Measurements from ENCODE around the gene PHF10.
"Not testable (repeated sequence)": the region's sequence is repeated elsewhere in the genome, so short reads cannot be mapped to it uniquely, and the experiment has no call there.

PHF10 gene

GRCh38 chr6:169722362-169723199 lies 1.7 kb downstream of the PHF10 start:
- FAIRE-seq, result no peak

DNA sequence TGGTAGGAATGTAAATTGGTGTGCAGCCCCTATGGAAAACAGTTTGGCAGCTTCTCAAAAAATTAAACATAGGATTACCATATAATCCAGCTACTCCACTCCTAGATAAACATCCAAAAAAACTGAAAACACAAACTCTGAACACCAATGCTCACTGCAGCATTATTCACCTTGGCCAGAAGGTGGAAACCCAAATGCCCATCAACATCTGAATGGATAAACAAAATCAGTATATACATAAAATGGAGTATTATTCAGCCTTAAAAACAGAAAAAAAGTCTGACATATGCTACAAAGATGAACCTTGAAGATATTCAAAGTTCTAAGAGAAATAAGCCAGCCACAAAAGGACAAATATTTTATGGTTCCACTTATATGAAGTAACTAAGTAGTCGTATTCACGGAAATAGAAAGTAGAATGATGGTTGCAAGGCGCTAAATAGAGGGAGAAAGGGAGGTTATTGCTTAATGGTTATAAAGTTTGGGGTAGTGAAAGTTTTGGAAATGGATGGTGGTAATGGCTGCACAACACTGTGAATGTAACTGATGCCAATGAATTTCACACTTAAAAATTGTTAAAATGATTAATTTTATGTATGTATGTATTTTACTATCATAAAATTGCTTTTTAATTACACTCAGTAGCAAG lies 4.0 kb downstream of the PHF10 start:
- FAIRE-seq, result no peak

DNA sequence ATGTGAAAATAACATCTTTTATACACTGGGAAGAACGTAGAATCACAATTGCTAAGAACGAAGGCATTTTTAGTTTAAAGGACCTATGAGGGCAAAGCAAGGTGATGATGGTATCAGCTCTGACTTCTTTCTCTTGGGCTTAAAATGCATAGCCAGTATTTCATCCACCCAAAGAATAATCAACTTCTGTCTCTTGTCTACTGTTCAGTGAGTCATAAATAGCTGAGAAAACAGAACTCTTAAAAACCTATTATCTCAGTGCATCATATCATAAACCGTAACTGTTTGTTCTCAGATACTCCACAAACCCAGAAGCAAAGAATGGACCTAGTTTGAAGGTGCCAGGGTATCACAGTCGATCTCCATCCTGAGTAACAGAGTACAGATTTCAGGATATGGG lies 5.2 kb downstream of the PHF10 start:
- no peak for FAIRE-seq

DNA sequence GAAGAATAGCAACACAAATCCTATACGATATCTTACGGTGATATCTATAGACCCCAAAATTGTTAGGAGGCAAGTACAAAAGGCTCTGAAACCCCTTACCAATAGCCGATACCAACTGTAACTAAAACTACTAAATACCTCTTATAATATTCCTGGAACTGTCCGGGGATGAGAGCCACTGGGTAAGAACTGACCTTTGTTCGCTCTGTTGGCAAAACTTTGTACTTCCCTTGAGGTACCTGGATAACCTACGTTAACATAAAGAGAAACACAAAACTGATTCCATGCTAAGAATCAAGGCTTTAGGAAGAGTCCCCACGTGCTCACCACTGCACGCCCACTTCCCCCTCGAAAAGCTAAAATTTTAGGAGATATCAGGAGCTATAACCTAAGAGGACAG lies 9.7 kb downstream of the PHF10 start:
- FAIRE-seq, result no peak

- FAIRE-seq, result no peak
These were observed 10.1 kb downstream of the PHF10 start for GRCh38 chr6:169714178-169714577.

DNA sequence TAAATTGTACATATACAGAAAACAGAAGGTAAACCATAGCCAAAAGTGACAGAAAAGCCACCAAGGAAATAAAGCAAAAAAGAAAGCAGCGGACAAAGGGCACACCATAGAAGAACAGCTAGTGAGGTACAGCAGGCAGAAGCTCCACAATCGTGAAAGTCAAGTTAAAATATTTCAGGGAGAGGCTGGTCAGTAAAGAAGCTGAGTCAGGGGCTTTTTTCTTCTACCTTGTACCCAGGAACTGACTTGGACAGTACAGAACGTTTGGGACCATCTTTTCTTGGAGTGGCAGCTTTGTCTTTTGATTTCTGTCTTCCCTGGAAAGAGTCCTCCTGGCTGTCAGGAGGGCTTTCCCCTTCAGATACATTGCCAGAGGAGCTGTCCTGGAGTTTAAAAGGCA lies 14.3 kb downstream of the PHF10 start:
- FAIRE-seq, result no peak

GRCh38 chr6:169709293-169709692 lies 15.0 kb downstream of the PHF10 start:
- no peak for FAIRE-seq

- no peak for FAIRE-seq
These were observed 16.5 kb downstream of the PHF10 start for GRCh38 chr6:169707772-169708171.

DNA sequence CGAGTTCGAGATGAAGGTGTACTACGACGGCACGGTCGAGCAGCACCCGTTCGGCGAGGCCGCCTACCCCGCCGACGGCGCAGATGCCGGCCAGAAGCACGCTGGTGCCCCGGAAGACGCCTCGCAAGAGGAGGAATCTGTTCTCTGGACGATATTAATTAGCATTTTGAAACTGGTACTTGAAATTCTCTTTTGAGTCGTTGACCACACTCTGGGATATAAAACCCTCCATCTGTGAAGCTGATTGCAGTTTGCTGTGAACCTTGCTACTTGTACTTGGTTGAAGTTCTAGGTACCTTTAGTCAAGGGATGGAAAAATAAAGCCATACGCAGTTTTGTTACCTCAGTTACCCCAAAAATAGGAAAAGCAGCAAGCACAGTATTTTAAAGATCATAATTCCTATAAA lies 21.5 kb downstream of the PHF10 start:
- FAIRE-seq, result no peak

- FAIRE-seq, result no peak
These were observed 22.1 kb downstream of the PHF10 start, which contains the start of the genes C6orf120 and WDR27 for GRCh38 chr6:169701954-169702839. Gene C6orf120 (plus strand): TSS chr6:169702126. CDS start chr6:169702460, 334 bp downstream. Gene WDR27 (minus strand): TSS chr6:169702029. CDS start chr6:169689005, 13,024 bp downstream.

DNA sequence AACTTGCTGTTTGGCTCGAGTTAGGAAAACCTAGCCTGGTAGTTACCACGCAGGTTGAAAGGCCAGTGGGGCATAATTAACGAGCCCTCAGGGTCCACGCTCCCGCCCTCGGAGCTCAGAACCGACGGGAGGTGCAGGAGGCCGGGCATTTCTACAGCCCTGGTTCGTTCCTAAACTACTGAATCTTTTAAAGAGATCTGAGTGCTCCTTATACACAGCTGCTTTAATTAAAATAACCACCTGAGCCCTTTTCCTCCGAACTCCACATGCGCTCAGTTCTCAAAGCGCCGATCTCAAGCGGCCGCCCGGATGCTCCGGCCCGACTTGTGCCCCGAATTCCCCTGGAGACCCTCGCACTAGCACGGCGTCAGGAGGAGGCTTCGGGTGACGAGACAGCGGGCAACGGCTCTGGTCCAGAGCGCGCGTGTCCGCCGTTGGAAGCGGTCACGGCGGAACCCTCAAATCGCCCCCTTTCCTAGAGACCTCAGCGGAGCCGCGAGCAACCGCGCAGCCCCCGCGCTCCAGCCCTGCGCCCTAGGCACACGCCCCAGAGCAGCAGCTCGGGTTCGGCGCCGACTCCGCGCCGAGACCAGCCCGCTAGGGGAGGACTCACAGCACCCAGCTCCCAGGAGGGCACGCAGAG lies 22.9 kb downstream of the PHF10 start:
- FAIRE-seq, result no peak

GRCh38 chr6:169700296-169700695 lies 24.0 kb downstream of the PHF10 start:
- FAIRE-seq, result no peak

DNA sequence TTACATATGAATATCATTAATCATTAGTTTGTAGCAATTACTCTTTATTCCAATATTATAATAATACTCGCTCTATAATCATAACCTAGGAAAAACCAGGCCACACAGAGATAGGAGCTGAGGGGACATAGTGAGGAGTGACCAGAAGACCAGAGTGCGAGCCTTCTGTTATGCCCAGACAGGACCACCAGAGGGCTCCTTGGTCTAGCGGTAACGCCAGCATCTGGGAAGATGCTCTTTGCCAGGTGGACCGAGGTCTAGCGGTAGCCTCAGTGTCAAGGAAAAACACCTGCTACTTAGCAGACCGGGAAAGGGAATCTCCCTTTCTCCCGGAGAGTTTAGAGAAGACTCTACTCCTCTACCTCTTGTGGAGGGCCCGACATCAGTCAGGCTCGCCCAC lies 27.2 kb downstream of the PHF10 start:
- not testable (repeated sequence) for FAIRE-seq

DNA sequence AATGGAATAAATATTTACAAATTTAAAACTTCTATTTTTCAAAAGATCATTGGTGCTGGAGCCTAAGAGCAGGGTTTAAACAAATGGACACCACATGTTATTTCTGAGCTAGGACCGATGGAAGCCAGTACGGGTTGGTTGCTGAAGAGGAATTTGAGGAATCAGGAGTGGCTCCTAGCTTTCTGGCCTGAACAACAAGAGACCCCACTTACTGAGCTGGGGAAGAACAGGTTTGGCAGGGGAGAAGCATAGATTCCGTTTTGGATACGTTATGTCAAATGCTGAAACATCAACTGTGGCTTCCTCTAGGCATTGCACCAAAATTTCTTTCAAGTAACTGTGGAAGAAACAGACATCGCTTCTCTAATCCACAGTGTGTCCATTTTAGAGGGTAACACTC lies 29.2 kb downstream of the PHF10 start:
- no peak for FAIRE-seq

DNA sequence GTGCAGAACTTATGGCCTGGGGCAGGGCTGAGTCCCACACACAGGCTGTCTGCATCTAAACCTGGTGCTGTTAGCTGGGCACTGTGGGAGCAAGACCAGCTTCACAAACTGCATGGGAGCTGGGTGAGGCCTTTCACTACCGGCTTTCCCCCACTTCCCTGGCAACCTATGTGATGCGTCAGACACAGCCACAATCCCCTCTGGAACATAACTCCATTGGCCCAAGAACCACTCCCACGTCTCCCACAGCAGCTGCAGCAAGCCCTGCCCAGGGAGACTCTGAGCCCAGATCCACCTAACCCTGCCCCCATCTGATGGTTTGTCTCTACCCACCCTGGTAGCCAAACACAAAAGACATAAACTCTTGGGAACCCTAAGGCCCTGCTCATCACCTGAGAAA lies 31.8 kb downstream of the PHF10 start:
- FAIRE-seq, result no peak

DNA sequence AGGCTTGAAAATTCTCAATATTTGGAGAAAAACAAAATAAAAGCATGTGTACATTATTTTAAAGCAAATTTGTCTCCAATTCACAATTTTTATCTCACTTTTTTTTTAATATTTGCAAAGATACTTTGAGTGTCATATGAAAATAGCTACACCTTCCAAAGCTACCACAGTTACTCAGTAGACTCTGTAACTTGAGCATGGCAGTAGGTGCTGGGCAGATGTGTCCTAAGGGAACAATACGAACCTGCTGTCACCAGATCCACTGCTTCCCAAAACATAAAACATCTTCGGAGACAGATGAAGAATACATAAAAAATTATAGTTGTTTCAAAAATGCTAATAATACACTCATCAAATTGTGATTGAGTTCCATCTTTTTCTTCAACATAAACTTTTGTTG lies 33.0 kb downstream of the PHF10 start:
- FAIRE-seq, result no peak

DNA sequence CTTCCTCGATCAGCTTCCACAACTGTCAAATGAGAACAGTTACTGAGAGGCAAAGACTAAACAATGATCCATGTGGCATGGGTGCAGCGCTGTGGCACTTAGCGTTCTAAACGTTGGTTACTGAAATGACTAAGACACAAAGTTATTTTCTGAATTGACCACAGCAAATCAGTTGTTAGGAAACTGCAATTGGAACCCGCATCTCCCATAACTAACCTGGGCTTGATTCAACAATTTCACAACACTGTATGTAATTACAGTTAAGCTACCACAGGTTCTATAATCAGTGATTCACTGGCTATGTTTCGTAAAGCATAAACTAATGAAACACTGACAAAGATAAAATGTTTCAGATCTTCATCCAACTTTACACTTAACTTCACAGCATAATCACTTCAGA lies 35.0 kb downstream of the PHF10 start:
- FAIRE-seq, result no peak

DNA sequence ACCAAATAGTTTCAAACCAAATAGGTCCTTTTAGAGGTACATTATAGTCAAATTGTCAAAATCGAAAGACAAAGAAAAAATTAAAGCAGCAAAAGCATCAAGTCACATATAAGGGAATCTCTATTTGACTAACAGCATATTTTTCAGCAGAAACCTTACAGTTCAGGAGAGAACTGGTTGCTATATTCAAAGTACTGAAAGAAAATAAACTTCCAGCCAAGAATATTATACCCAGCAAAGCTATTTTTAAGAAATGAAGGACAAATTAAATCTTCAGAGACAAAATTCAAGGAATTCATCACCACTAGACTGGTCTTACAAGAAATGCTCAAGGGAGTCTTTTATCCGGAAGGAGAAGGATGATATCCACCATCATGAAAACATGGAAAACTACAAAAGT lies 38.4 kb downstream of the PHF10 start:
- no peak for FAIRE-seq

DNA sequence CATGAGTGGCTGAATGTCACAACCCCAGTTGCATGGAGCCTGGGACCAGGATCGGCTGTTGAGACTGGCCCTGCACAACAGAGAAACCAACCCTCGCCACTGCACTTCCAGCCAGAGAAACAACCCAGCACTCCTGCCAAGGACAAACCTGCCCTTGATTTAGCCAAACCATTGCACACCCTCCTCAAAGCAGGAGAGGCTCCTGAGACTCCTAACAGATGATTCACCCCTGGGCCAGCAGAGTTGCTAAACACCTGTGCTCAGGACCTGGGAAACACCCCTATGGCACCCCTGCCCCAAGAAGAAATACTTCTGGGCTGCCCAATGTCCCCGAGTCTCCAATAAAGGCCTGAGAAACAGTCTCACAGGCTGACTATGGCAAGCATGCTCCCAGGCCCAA lies 40.2 kb downstream of the PHF10 start:
- no peak for FAIRE-seq

DNA sequence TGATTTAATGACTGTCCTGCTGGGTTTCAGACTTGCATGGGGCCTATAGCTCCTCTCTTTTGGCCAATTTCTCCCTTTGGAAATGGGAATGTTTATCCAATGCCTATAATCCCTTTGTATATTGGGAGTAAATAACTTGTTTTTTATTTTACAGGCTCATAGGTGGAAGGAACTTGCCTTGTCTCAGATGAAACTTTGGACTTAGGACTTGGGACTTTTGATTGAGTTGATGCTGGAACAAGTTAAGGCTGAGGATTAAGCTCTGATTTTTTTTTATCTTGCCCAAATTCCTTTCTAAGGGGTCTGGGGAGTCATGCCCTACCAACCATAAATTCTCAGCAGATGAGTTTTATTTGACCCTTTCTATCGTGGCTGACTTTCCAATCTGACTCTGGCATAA lies 46.0 kb downstream of the PHF10 start:
- no peak for FAIRE-seq

- FAIRE-seq, result no peak
These were observed 47.2 kb downstream of the PHF10 start for GRCh38 chr6:169677096-169677495.

DNA sequence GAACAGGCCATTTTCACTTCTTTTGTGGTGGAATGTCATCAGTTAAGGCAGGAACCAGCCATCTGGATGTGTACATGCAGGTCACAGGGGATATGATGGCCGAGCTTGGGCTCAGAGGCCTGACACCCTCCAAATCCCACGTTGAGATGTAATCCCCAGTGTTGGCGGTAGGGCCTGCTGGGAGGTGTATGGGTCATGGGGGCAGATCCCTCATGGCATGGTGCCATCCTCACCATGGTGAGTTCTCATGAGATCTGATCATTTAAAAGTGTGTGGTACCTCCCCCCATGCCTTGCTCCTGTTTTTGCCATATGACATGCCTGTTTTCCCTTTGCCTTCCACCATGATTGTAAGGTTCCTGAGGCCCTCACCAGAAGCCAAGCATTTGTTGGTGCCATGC lies 49.3 kb downstream of the PHF10 start:
- FAIRE-seq, result no peak

DNA sequence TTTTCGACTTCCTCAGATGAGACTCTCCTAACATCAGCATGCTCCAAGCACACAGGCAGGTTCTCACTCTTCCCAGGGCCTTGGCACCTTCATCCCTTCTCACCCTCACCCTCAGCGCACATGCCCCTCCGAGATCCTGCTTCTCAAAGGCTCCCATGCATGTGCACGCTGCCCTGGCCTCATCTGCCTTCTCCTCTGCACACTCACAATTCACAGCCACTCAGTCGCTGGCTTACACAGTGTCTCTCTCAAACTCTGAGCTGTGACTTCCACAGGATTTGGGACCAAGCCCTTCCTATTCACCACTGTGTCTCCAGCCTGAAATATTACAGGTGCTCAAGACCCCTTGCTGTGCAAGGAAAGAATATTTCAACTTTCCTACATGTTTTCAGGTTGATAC lies 52.7 kb downstream of the PHF10 start:
- FAIRE-seq, result no peak

Data from colon (tissue), 2 donors.